IMR-90 (cell line): ENCODE measurements around the gene GRAMD1B. TPM values are rescaled to one million over a fixed set of nuclear protein-coding genes. Genes with fewer than 3 reads are reported as not detected.

ENCODE experiments used
- ATAC-seq: fragments of 200-7000 bp; cut with Tn5 transposase; 2 replicates; pipeline ENCODE4 v1.9.1; 2020; ENCODE audit warnings: low read depth, mild to moderate bottlenecking, moderate library complexity
- BruUV-seq: library from RNA; stranded (reverse); fragments of 400-500 nt; replicated peaks from 2 replicates; lab custom pipeline; 2021; lab: Mats Ljungman, UMichigan
- CTCF ChIA-PET: fragments of 300-600 bp; formaldehyde crosslinking; extraction: SDS; loops from one replicate; lab custom pipeline; 2021; ENCODE audit warnings: antibody characterized with exemption; lab: Yijun Ruan, JAX
- POLR2A ChIA-PET: fragments of 300-600 bp; sonication (Branson Sonifier 250); formaldehyde crosslinking; loops from one replicate; lab custom pipeline; 2022; ENCODE audit warnings: antibody characterized with exemption; ENCODE audit not compliant: unreplicated experiment; lab: Charles Lee
- DNase-seq: peaks from one replicate; pipeline ENCODE4 v3.0.0; 2013
- H2AFZ ChIP-seq: replicated peaks from 2 replicates; pipeline ENCODE3; 2013; ENCODE audit warnings: low read length, mild to moderate bottlenecking; ENCODE audit not compliant: poor library complexity
- H2AK5ac ChIP-seq: 2 replicates; pipeline ENCODE4 v1.6.1; 2013; ENCODE audit warnings: low read depth, low read length, inconsistent platforms
- H2AK9ac ChIP-seq: replicated peaks from 2 replicates; pipeline ENCODE3; 2013; ENCODE audit warnings: mild to moderate bottlenecking, low read depth, low read length, moderate library complexity; ENCODE audit not compliant: poor library complexity
- H2BK120ac ChIP-seq: 2 replicates; pipeline ENCODE4 v1.6.1; 2013; ENCODE audit warnings: low read depth, low read length, inconsistent platforms
- H2BK15ac ChIP-seq: 3 replicates; pipeline ENCODE4 v1.6.1; 2013; ENCODE audit warnings: low read depth, low read length, inconsistent platforms
- H2BK20ac ChIP-seq: 2 replicates; pipeline ENCODE4 v1.6.1; 2013; ENCODE audit warnings: low read depth, mild to moderate bottlenecking, inconsistent platforms, low read length, moderate library complexity
- H2BK5ac ChIP-seq: 2 replicates; pipeline ENCODE4 v1.6.1; 2013; ENCODE audit warnings: mild to moderate bottlenecking, low read depth, low read length, inconsistent platforms; ENCODE audit not compliant: poor library complexity, severe bottlenecking
- H3K14ac ChIP-seq: replicated peaks from 2 replicates; pipeline ENCODE4 v1.6.1; 2013; ENCODE audit warnings: low read depth, low read length, inconsistent platforms
- H3K18ac ChIP-seq: 2 replicates; pipeline ENCODE4 v1.6.1; 2013; ENCODE audit warnings: low read depth, low read length, control low read depth
- H3K23ac ChIP-seq: 2 replicates; pipeline ENCODE4 v1.6.1; 2013; ENCODE audit warnings: low read depth, low read length, inconsistent platforms
- H3K27ac ChIP-seq: 2 replicates; pipeline ENCODE4 v1.5.1; 2013; ENCODE audit warnings: mild to moderate bottlenecking, control low read depth, low read length; ENCODE audit not compliant: insufficient read depth
- H3K27me3 ChIP-seq: 2 replicates; pipeline ENCODE4 v1.6.1; 2013; ENCODE audit warnings: low read length; ENCODE audit not compliant: control insufficient read depth, insufficient read depth
- H3K36me3 ChIP-seq: 2 replicates; pipeline ENCODE4 v1.6.1; 2013; ENCODE audit warnings: low read length, mixed read lengths; ENCODE audit not compliant: control insufficient read depth, insufficient read depth
- H3K4ac ChIP-seq: 2 replicates; pipeline ENCODE4 v1.6.1; 2013; ENCODE audit warnings: low read depth, low read length, inconsistent platforms
- H3K4me1 ChIP-seq: 2 replicates; pipeline ENCODE4 v1.6.1; 2013; ENCODE audit warnings: low read length, mixed read lengths; ENCODE audit not compliant: control insufficient read depth, insufficient read depth
- H3K4me2 ChIP-seq: 2 replicates; pipeline ENCODE4 v1.6.1; 2013; ENCODE audit warnings: low read depth, mild to moderate bottlenecking, control low read depth, low read length, moderate library complexity
- H3K4me3 ChIP-seq: 2 replicates; pipeline ENCODE4 v1.5.1; 2013; ENCODE audit warnings: low read depth, mild to moderate bottlenecking, control low read depth, low read length, moderate library complexity; ENCODE audit not compliant: insufficient read depth
- H3K56ac ChIP-seq: 2 replicates; pipeline ENCODE4 v1.6.1; 2013; ENCODE audit warnings: low read length, inconsistent platforms; ENCODE audit not compliant: insufficient read depth; ENCODE audit errors: extremely low read depth
- H3K79me1 ChIP-seq, 2 experiments: 2 replicates each; pipeline ENCODE4 v1.6.1; 2013; ENCODE audit warnings: low read length in 2 of 2, inconsistent platforms in 1 of 2, low read depth in 1 of 2
- H3K9ac ChIP-seq: 2 replicates; pipeline ENCODE4 v1.6.1; 2013; ENCODE audit warnings: low read depth, low read length, control low read depth
- H3K9me1 ChIP-seq: 2 replicates; pipeline ENCODE4 v1.6.1; 2013; ENCODE audit warnings: low read length, inconsistent platforms; ENCODE audit not compliant: insufficient read depth
- H3K9me3 ChIP-seq: 2 replicates; pipeline ENCODE4 v1.6.1; 2013; ENCODE audit warnings: low read length; ENCODE audit not compliant: control insufficient read depth, insufficient read depth
- H4K20me1 ChIP-seq: 2 replicates; pipeline ENCODE4 v1.6.1; 2013; ENCODE audit warnings: low read length, inconsistent platforms; ENCODE audit not compliant: insufficient read depth
- H4K5ac ChIP-seq: 2 replicates; pipeline ENCODE4 v1.6.1; 2013; ENCODE audit warnings: mild to moderate bottlenecking, low read depth, low read length, control low read depth
- H4K8ac ChIP-seq, 2 experiments: 2 replicates each; pipeline ENCODE4 v1.6.1; 2013; ENCODE audit warnings: low read depth in 2 of 2, low read length in 2 of 2, control low read depth in 1 of 2, inconsistent platforms in 1 of 2
- H4K91ac ChIP-seq: 2 replicates; pipeline ENCODE4 v1.6.1; 2013; ENCODE audit warnings: low read depth, low read length, inconsistent platforms; ENCODE audit not compliant: insufficient read depth
- NFE2L2 ChIP-seq: fragments of 150-350 bp; IDR thresholded peaks from 2 replicates; pipeline ENCODE4 v1.6.1; 2016; ENCODE audit warnings: low read depth, mild to moderate bottlenecking, low read length
- WGBS, 2 experiments: methylation state at CpG; one replicate each; pipeline versions ENCODE4 v1.1.5 to v1.1.7; 2013; ENCODE audit warnings: missing lambda C conversion rate in 2 of 2; ENCODE audit not compliant: insufficient read length in 1 of 2; ENCODE audit errors: extremely low coverage in 2 of 2; 5-methylcytosine and 5-hydroxymethylcytosine counted together
- dilution Hi-C: fragments of 300-500 bp; cut with HindIII; formaldehyde crosslinking; loops from one replicate; pipeline ENCODE4 v1.14.3; 2018; ENCODE audit warnings: low sequenced_read_pairs; ENCODE audit not compliant: unreplicated experiment
- in situ Hi-C: fragments of 300-500 bp; cut with MboI; formaldehyde crosslinking; loops from 3 replicates; pipeline ENCODE4 v1.14.3; 2019; ENCODE audit warnings: low sequenced_read_pairs, inconsistent platforms, mixed read lengths
- intact Hi-C: fragments of 100-400 bp; cut with micrococcal nuclease; formaldehyde crosslinking; loops from 2 replicates; pipeline ENCODE4 v1.10.0; 2022
- polyA plus RNA-seq, 3 experiments: library from polyadenylated mRNA; depleted of rRNA; stranded (reverse); fragments of >200 nt; gene quantifications; 2 replicates each; pipeline ENCODE4 v1.2.3, GENCODE V29; 2012; ENCODE audit warnings: low replicate concordance in 1 of 3
- total RNA-seq: library from RNA; depleted of rRNA; stranded (reverse); fragments of >200 nt; gene quantifications from 2 replicates; pipeline ENCODE4 v1.2.3, GENCODE V29; 2012

Gene GRAMD1B
- total and polyA plus RNA-seq, 2 of the 4 experiments (the other 2 are of a cell fraction): 7.1 to 7.2 TPM

- no peaks in the 10 kb centered on the region for H3K9me3 ChIP-seq
- no peak overlapping the region for H3K4me3 ChIP-seq
- ChIA-PET POLR2A (no interaction called here), CTCF (interaction anchor here (0.6 to 0.7 kb wide), 2 partner anchors 20 to 70 kb away, joined by 3 to 4 read pairs; no protein-coding TSS in a partner anchor)
- peaks cover 3% of the 10 kb centered on the region; the same call in 1 of the 2 replicates for H4K20me1 ChIP-seq
- dilution Hi-C loops: no loop called here
- no peak overlapping the region for H2AK5ac ChIP-seq
- H3K18ac ChIP-seq: no peak overlapping the region
- peaks cover 6% of the 10 kb centered on the region; the same call in 1 of the 2 replicates for H3K9me1 ChIP-seq
- H3K4me2 ChIP-seq: no peak overlapping the region
- no peak overlapping the region for H3K27ac ChIP-seq
- H4K8ac ChIP-seq: no peak overlapping the region
- H2AK9ac ChIP-seq: no peak overlapping the region
- DNase-seq (no peak), ATAC-seq (0 out of 2 replicates have a peak, but pooled peaks have one; percentile 12)
- H2BK120ac ChIP-seq: no peak overlapping the region
- H3K27me3 ChIP-seq: no peaks in the 10 kb centered on the region
- no peak overlapping the region for H3K56ac ChIP-seq
- peaks cover 6% of the 10 kb centered on the region; the same call in 1 of the 2 replicates for H3K4me1 ChIP-seq
- no peak overlapping the region for H2BK15ac ChIP-seq
- no peak for TF ChIP-seq NFE2L2
- WGBS, 2 experiments: 43% methylated on average over 2 of the region's 6 CpGs; no CpG with 5 or more reads in 1 of the 2 experiments
- no peak overlapping the region for H2AFZ ChIP-seq
- H3K36me3 ChIP-seq: no peaks in the 10 kb centered on the region
- peaks cover 0 to 22% of the 10 kb centered on the region in 2 experiments; a peak in 2 of 4 replicates for H3K79me1 ChIP-seq
- H2BK5ac ChIP-seq: no peak overlapping the region
- in situ Hi-C loops: no loop called here
- no TSS peak for BruUV-seq
- no peak overlapping the region for H3K9ac ChIP-seq
- H2BK20ac ChIP-seq: no peak overlapping the region
- H4K5ac ChIP-seq: no peak overlapping the region
- H4K91ac ChIP-seq: no peak overlapping the region
- H3K23ac ChIP-seq: no peak overlapping the region
- no peak overlapping the region for H3K4ac ChIP-seq
- intact Hi-C loops: no loop called here
- H3K14ac ChIP-seq: no peak overlapping the region
Observed at GRCh38 chr11:123505546-123506299, 75.7 kb downstream of the GRAMD1B start.
